H9 (cell line): ENCODE results near the gene E2F4. TPM values are rescaled to one million over a fixed set of nuclear protein-coding genes. Genes with fewer than 3 reads are reported as not detected.

Source experiments
- DNase-seq: peaks from one replicate; pipeline ENCODE4 v3.0.0-alpha.2; 2017
- H2AFZ ChIP-seq: one replicate; pipeline ENCODE4 v1.6.1; 2013; ENCODE audit warnings: mild to moderate bottlenecking, low read length, control low read depth, moderate library complexity
- H2AK5ac ChIP-seq: 2 replicates; pipeline ENCODE4 v1.6.1; 2013; ENCODE audit warnings: low read length, control low read depth, mixed read lengths; ENCODE audit not compliant: insufficient read length
- H2BK120ac ChIP-seq: one replicate; pipeline ENCODE4 v1.6.1; 2013; ENCODE audit warnings: low read depth, mild to moderate bottlenecking, low read length, control low read depth, inconsistent platforms; ENCODE audit not compliant: poor library complexity, severe bottlenecking
- H2BK12ac ChIP-seq: 2 replicates; pipeline ENCODE4 v1.6.1; 2013; ENCODE audit warnings: low read length, control low read depth, mixed read lengths, low read depth; ENCODE audit not compliant: insufficient read length
- H2BK15ac ChIP-seq: 2 replicates; pipeline ENCODE4 v1.6.1; 2013; ENCODE audit warnings: low read depth, low read length, control low read depth
- H2BK20ac ChIP-seq: one replicate; pipeline ENCODE4 v1.6.1; 2013; ENCODE audit warnings: low read depth, mild to moderate bottlenecking, low read length, control low read depth, inconsistent platforms; ENCODE audit not compliant: poor library complexity, severe bottlenecking
- H2BK5ac ChIP-seq: 2 replicates; pipeline ENCODE4 v1.6.1; 2013; ENCODE audit warnings: low read length, control low read depth, mixed read lengths; ENCODE audit not compliant: insufficient read length
- H3K14ac ChIP-seq: 2 replicates; pipeline ENCODE4 v1.6.1; 2013; ENCODE audit warnings: low read length, control low read depth; ENCODE audit not compliant: insufficient read depth
- H3K18ac ChIP-seq: 2 replicates; pipeline ENCODE4 v1.6.1; 2013; ENCODE audit warnings: low read depth, mild to moderate bottlenecking, mixed read lengths, low read length, control low read depth; ENCODE audit not compliant: insufficient read length
- H3K23ac ChIP-seq: 2 replicates; pipeline ENCODE4 v1.6.1; 2013; ENCODE audit warnings: low read length, control low read depth, mixed read lengths, low read depth; ENCODE audit not compliant: insufficient read length
- H3K23me2 ChIP-seq: 2 replicates; pipeline ENCODE4 v1.6.1; 2013; ENCODE audit warnings: low read depth, mild to moderate bottlenecking, mixed read lengths, low read length, control low read depth; ENCODE audit not compliant: insufficient read length, poor library complexity, severe bottlenecking
- H3K27ac ChIP-seq: 2 replicates; pipeline ENCODE4 v1.5.1; 2013; ENCODE audit warnings: low read length, control low read depth, mixed read lengths, low read depth; ENCODE audit not compliant: insufficient read length
- H3K27me3 ChIP-seq: 2 replicates; pipeline ENCODE4 v1.6.1; 2013; ENCODE audit warnings: low read length, control low read depth, inconsistent platforms; ENCODE audit not compliant: insufficient read depth
- H3K4ac ChIP-seq: 2 replicates; pipeline ENCODE4 v1.6.1; 2013; ENCODE audit warnings: low read depth, mild to moderate bottlenecking, control low read depth, inconsistent platforms, low read length, moderate library complexity
- H3K4me1 ChIP-seq: 2 replicates; pipeline ENCODE4 v1.6.1; 2013; ENCODE audit warnings: low read length, control low read depth, inconsistent platforms; ENCODE audit not compliant: insufficient read depth
- H3K4me2 ChIP-seq: 2 replicates; pipeline ENCODE4 v1.6.1; 2013; ENCODE audit warnings: low read length, control low read depth, mixed read lengths; ENCODE audit not compliant: insufficient read length, insufficient read depth
- H3K56ac ChIP-seq: 2 replicates; pipeline ENCODE4 v1.6.1; 2013; ENCODE audit warnings: low read depth, mild to moderate bottlenecking, mixed read lengths, low read length, control low read depth; ENCODE audit not compliant: insufficient read length
- H3K79me1 ChIP-seq: 2 replicates; pipeline ENCODE4 v1.6.1; 2013; ENCODE audit warnings: low read depth, mild to moderate bottlenecking, moderate library complexity, low read length, control low read depth, inconsistent platforms; ENCODE audit not compliant: insufficient read depth, poor library complexity, severe bottlenecking
- H3K79me2 ChIP-seq: 2 replicates; pipeline ENCODE4 v1.6.1; 2013; ENCODE audit warnings: low read length, control low read depth, inconsistent platforms; ENCODE audit not compliant: insufficient read depth
- H3K9ac ChIP-seq: 2 replicates; pipeline ENCODE4 v1.6.1; 2013; ENCODE audit warnings: low read length, control low read depth, mixed read lengths; ENCODE audit not compliant: insufficient read length; ENCODE audit errors: extremely low read depth
- H3K9me3 ChIP-seq: one replicate; pipeline ENCODE4 v1.6.1; 2013; ENCODE audit warnings: low read depth, low read length, inconsistent platforms; ENCODE audit not compliant: control insufficient read depth
- H3T11ph ChIP-seq: one replicate; pipeline ENCODE4 v1.6.1; 2013; ENCODE audit warnings: mild to moderate bottlenecking, low read length, control low read depth, inconsistent platforms
- H4K20me1 ChIP-seq: one replicate; pipeline ENCODE4 v1.6.1; 2013; ENCODE audit not compliant: control insufficient read depth, insufficient read length, insufficient read depth
- H4K5ac ChIP-seq: 2 replicates; pipeline ENCODE4 v1.6.1; 2013; ENCODE audit warnings: low read depth, mild to moderate bottlenecking, mixed read lengths, low read length, control low read depth; ENCODE audit not compliant: insufficient read length
- H4K8ac ChIP-seq: replicated peaks from 2 replicates; pipeline ENCODE4 v1.6.1; 2013; ENCODE audit warnings: low read length, control low read depth, mixed read lengths, low read depth; ENCODE audit not compliant: insufficient read length
- H4K91ac ChIP-seq: 2 replicates; pipeline ENCODE4 v1.6.1; 2013; ENCODE audit warnings: low read depth, mild to moderate bottlenecking, moderate library complexity, mixed read lengths, low read length, control low read depth; ENCODE audit not compliant: insufficient read length
- H3K27ac Mint-ChIP-seq, 3 experiments: 2 replicates in 2 of 3; 3 replicates in 1 of 3; pipeline ENCODE4 v1.8.0; 2020 to 2021; ENCODE audit warnings: mixed read lengths in 3 of 3, mild to moderate bottlenecking in 1 of 3, moderate library complexity in 1 of 3
- H3K27me3 Mint-ChIP-seq: 2 replicates; pipeline ENCODE4 v1.8.0; 2021; ENCODE audit warnings: low read depth, mild to moderate bottlenecking, moderate library complexity, mixed read lengths
- H3K36me3 Mint-ChIP-seq, 3 experiments: 2 replicates in 2 of 3; 3 replicates in 1 of 3; pipeline ENCODE4 v1.8.0; 2020 to 2021; ENCODE audit warnings: low read depth in 3 of 3, mixed read lengths in 3 of 3; ENCODE audit not compliant: insufficient read depth in 1 of 3
- H3K4me1 Mint-ChIP-seq, 2 experiments: 2 replicates each; pipeline ENCODE4 v1.8.0; 2020; ENCODE audit warnings: mixed read lengths in 2 of 2
- H3K4me3 Mint-ChIP-seq, 2 experiments: 2 replicates in 1 of 2; 3 replicates in 1 of 2; pipeline ENCODE4 v1.8.0; 2020 to 2021; ENCODE audit warnings: mild to moderate bottlenecking in 2 of 2, mixed read lengths in 2 of 2, moderate library complexity in 1 of 2
- H3K9me3 Mint-ChIP-seq, 2 experiments: 2 replicates in 1 of 2; 3 replicates in 1 of 2; pipeline ENCODE4 v1.8.0; 2020; ENCODE audit warnings: mild to moderate bottlenecking in 2 of 2, mixed read lengths in 2 of 2, moderate library complexity in 1 of 2
- CTCF ChIP-seq: fragments of 200-600 bp; sonication (generic); conservative IDR thresholded peaks from 3 replicates; pipeline ENCODE4 v1.8.0; 2021; ENCODE audit warnings: antibody characterized with exemption, mild to moderate bottlenecking
- WGBS: extraction: QIAGEN DNeasy Blood & Tissue Kit; methylation state at CpG from one replicate; pipeline ENCODE4 v1.1.7; 2013; ENCODE audit warnings: missing lambda C conversion rate, low lambda C conversion rate, mixed read lengths; ENCODE audit not compliant: insufficient read length; ENCODE audit errors: extremely low coverage; 5-methylcytosine and 5-hydroxymethylcytosine counted together
- total RNA-seq: library from RNA; stranded (reverse); gene quantifications from 2 replicates; pipeline ENCODE4 v1.2.1, GENCODE V29; 2021

E2F4 gene
- total RNA-seq, 1 experiment from 2014 or later = 116 TPM

- H3K27ac Mint-ChIP-seq = no peak overlapping the region
- WGBS = no CpG with 5 or more reads among the region's 26 CpGs
Measured at GRCh38 chr16:67187175-67187890, 4.6 kb upstream of the E2F4 start.

More at GRCh38 chr16:67187175-67187890, 4.6 kb upstream of the E2F4 start:
- peaks cover under 1% of the 10 kb centered on the region; the same call in 1 of the 2 replicates for H3K79me2 ChIP-seq
- H2BK12ac ChIP-seq = no peak overlapping the region
- no peak overlapping the region for H2BK120ac ChIP-seq
- no peak overlapping the region for H3K4ac ChIP-seq
- no peak overlapping the region for H3K9ac ChIP-seq
- H3K56ac ChIP-seq = no peak overlapping the region
- Mint-ChIP-seq H3K4me3 (no peak overlapping the region), H3K4me1 (peaks cover 21 to 27% of the 10 kb centered on the region in 2 experiments), H3K9me3 (no peaks in the 10 kb centered on the region; a peak in 2 of 5 replicates), H3K36me3 (no peaks in the 10 kb centered on the region; a peak in 1 of 7 replicates), H3K27me3 (peaks cover 29% of the 10 kb centered on the region)
- no peak overlapping the region for H2BK20ac ChIP-seq
- H3K27ac ChIP-seq = no peak overlapping the region
- no peak overlapping the region for H3K23ac ChIP-seq
- H2BK5ac ChIP-seq = no peak overlapping the region
- no peak for TF ChIP-seq CTCF
- peaks cover 4% of the 10 kb centered on the region for H3K27me3 ChIP-seq
- no peak overlapping the region for H3K4me2 ChIP-seq
- no peak overlapping the region for H2AFZ ChIP-seq
- H3K4me1 ChIP-seq = peaks cover 6% of the 10 kb centered on the region; the same call in 1 of the 2 replicates
- no peak overlapping the region for H4K91ac ChIP-seq
- H3K18ac ChIP-seq = no peak overlapping the region
- no peak overlapping the region for H3T11ph ChIP-seq
- no peaks in the 10 kb centered on the region for H4K20me1 ChIP-seq
- no peak for DNase-seq
- no peak overlapping the region for H3K14ac ChIP-seq
- H2BK15ac ChIP-seq = no peak overlapping the region
- peaks cover 1% of the 10 kb centered on the region for H3K79me1 ChIP-seq
- no peak overlapping the region for H4K5ac ChIP-seq
- H3K9me3 ChIP-seq = no peaks in the 10 kb centered on the region
- H4K8ac ChIP-seq = no peak overlapping the region
- no peak overlapping the region for H2AK5ac ChIP-seq
- peaks cover 13% of the 10 kb centered on the region for H3K23me2 ChIP-seq
